ENCODE results near the gene XPA.

GRCh38 chr9:97670586-97670985, 26.6 kb downstream of the XPA start:
- TF ChIP-seq CTCF (IDR thresholded peaks at IDR 0.05) (no peak), POLR2A (IDR thresholded peaks at IDR 0.05) (no peak), EP300 (IDR thresholded peaks at IDR 0.05) (no peak)
